Measurements from ENCODE around the gene ABTB2.

GRCh38 chr11:34305193-34305592 lies 52.6 kb downstream of the ABTB2 start:
- TF ChIP-seq POLR2AphosphoS5 (IDR thresholded peaks at IDR 0.05) (no peak), CTCF (IDR thresholded peaks at IDR 0.05) (no peak), POLR2A (IDR thresholded peaks at IDR 0.05) (no peak), EP300 (IDR thresholded peaks at IDR 0.05) (no peak)

All from upper lobe of left lung (tissue), 4 donors.